IMR-90 (cell line): ENCODE results near the gene CAPRIN1. TPM values are rescaled to one million over a fixed set of nuclear protein-coding genes. Genes with fewer than 3 reads are reported as not detected.
"Not testable (repeated sequence)": the region's sequence is repeated elsewhere in the genome, so short reads cannot be mapped to it uniquely, and the experiment has no call there.

ENCODE experiments used
- ATAC-seq: fragments of 200-7000 bp; cut with Tn5 transposase; 2 replicates; pipeline ENCODE4 v1.9.1; 2020; ENCODE audit warnings: low read depth, mild to moderate bottlenecking, moderate library complexity
- BruUV-seq: library from RNA; stranded (reverse); fragments of 400-500 nt; replicated peaks from 2 replicates; lab custom pipeline; 2021; lab: Mats Ljungman, UMichigan
- CTCF ChIA-PET: fragments of 300-600 bp; formaldehyde crosslinking; extraction: SDS; loops from one replicate; lab custom pipeline; 2021; ENCODE audit warnings: antibody characterized with exemption; lab: Yijun Ruan, JAX
- POLR2A ChIA-PET: fragments of 300-600 bp; sonication (Branson Sonifier 250); formaldehyde crosslinking; loops from one replicate; lab custom pipeline; 2022; ENCODE audit warnings: antibody characterized with exemption; ENCODE audit not compliant: unreplicated experiment; lab: Charles Lee
- DNase-seq: peaks from one replicate; pipeline ENCODE4 v3.0.0; 2013
- H2AFZ ChIP-seq: replicated peaks from 2 replicates; pipeline ENCODE3; 2013; ENCODE audit warnings: low read length, mild to moderate bottlenecking; ENCODE audit not compliant: poor library complexity
- H2AK5ac ChIP-seq: 2 replicates; pipeline ENCODE4 v1.6.1; 2013; ENCODE audit warnings: low read depth, low read length, inconsistent platforms
- H2AK9ac ChIP-seq: replicated peaks from 2 replicates; pipeline ENCODE3; 2013; ENCODE audit warnings: mild to moderate bottlenecking, low read depth, low read length, moderate library complexity; ENCODE audit not compliant: poor library complexity
- H2BK120ac ChIP-seq: 2 replicates; pipeline ENCODE4 v1.6.1; 2013; ENCODE audit warnings: low read depth, low read length, inconsistent platforms
- H2BK15ac ChIP-seq: 3 replicates; pipeline ENCODE4 v1.6.1; 2013; ENCODE audit warnings: low read depth, low read length, inconsistent platforms
- H2BK20ac ChIP-seq: 2 replicates; pipeline ENCODE4 v1.6.1; 2013; ENCODE audit warnings: low read depth, mild to moderate bottlenecking, inconsistent platforms, low read length, moderate library complexity
- H2BK5ac ChIP-seq: 2 replicates; pipeline ENCODE4 v1.6.1; 2013; ENCODE audit warnings: mild to moderate bottlenecking, low read depth, low read length, inconsistent platforms; ENCODE audit not compliant: poor library complexity, severe bottlenecking
- H3K14ac ChIP-seq: replicated peaks from 2 replicates; pipeline ENCODE4 v1.6.1; 2013; ENCODE audit warnings: low read depth, low read length, inconsistent platforms
- H3K18ac ChIP-seq: 2 replicates; pipeline ENCODE4 v1.6.1; 2013; ENCODE audit warnings: low read depth, low read length, control low read depth
- H3K23ac ChIP-seq: 2 replicates; pipeline ENCODE4 v1.6.1; 2013; ENCODE audit warnings: low read depth, low read length, inconsistent platforms
- H3K27ac ChIP-seq: 2 replicates; pipeline ENCODE4 v1.5.1; 2013; ENCODE audit warnings: mild to moderate bottlenecking, control low read depth, low read length; ENCODE audit not compliant: insufficient read depth
- H3K27me3 ChIP-seq: 2 replicates; pipeline ENCODE4 v1.6.1; 2013; ENCODE audit warnings: low read length; ENCODE audit not compliant: control insufficient read depth, insufficient read depth
- H3K36me3 ChIP-seq: 2 replicates; pipeline ENCODE4 v1.6.1; 2013; ENCODE audit warnings: low read length, mixed read lengths; ENCODE audit not compliant: control insufficient read depth, insufficient read depth
- H3K4ac ChIP-seq: 2 replicates; pipeline ENCODE4 v1.6.1; 2013; ENCODE audit warnings: low read depth, low read length, inconsistent platforms
- H3K4me1 ChIP-seq: 2 replicates; pipeline ENCODE4 v1.6.1; 2013; ENCODE audit warnings: low read length, mixed read lengths; ENCODE audit not compliant: control insufficient read depth, insufficient read depth
- H3K4me2 ChIP-seq: 2 replicates; pipeline ENCODE4 v1.6.1; 2013; ENCODE audit warnings: low read depth, mild to moderate bottlenecking, control low read depth, low read length, moderate library complexity
- H3K4me3 ChIP-seq: 2 replicates; pipeline ENCODE4 v1.5.1; 2013; ENCODE audit warnings: low read depth, mild to moderate bottlenecking, control low read depth, low read length, moderate library complexity; ENCODE audit not compliant: insufficient read depth
- H3K56ac ChIP-seq: 2 replicates; pipeline ENCODE4 v1.6.1; 2013; ENCODE audit warnings: low read length, inconsistent platforms; ENCODE audit not compliant: insufficient read depth; ENCODE audit errors: extremely low read depth
- H3K79me1 ChIP-seq, 2 experiments: 2 replicates each; pipeline ENCODE4 v1.6.1; 2013; ENCODE audit warnings: low read length in 2 of 2, inconsistent platforms in 1 of 2, low read depth in 1 of 2
- H3K9ac ChIP-seq: 2 replicates; pipeline ENCODE4 v1.6.1; 2013; ENCODE audit warnings: low read depth, low read length, control low read depth
- H3K9me1 ChIP-seq: 2 replicates; pipeline ENCODE4 v1.6.1; 2013; ENCODE audit warnings: low read length, inconsistent platforms; ENCODE audit not compliant: insufficient read depth
- H3K9me3 ChIP-seq: 2 replicates; pipeline ENCODE4 v1.6.1; 2013; ENCODE audit warnings: low read length; ENCODE audit not compliant: control insufficient read depth, insufficient read depth
- H4K20me1 ChIP-seq: 2 replicates; pipeline ENCODE4 v1.6.1; 2013; ENCODE audit warnings: low read length, inconsistent platforms; ENCODE audit not compliant: insufficient read depth
- H4K5ac ChIP-seq: 2 replicates; pipeline ENCODE4 v1.6.1; 2013; ENCODE audit warnings: mild to moderate bottlenecking, low read depth, low read length, control low read depth
- H4K8ac ChIP-seq, 2 experiments: 2 replicates each; pipeline ENCODE4 v1.6.1; 2013; ENCODE audit warnings: low read depth in 2 of 2, low read length in 2 of 2, control low read depth in 1 of 2, inconsistent platforms in 1 of 2
- H4K91ac ChIP-seq: 2 replicates; pipeline ENCODE4 v1.6.1; 2013; ENCODE audit warnings: low read depth, low read length, inconsistent platforms; ENCODE audit not compliant: insufficient read depth
- WGBS, 2 experiments: methylation state at CpG; one replicate each; pipeline versions ENCODE4 v1.1.5 to v1.1.7; 2013; ENCODE audit warnings: missing lambda C conversion rate in 2 of 2; ENCODE audit not compliant: insufficient read length in 1 of 2; ENCODE audit errors: extremely low coverage in 2 of 2; 5-methylcytosine and 5-hydroxymethylcytosine counted together
- dilution Hi-C: fragments of 300-500 bp; cut with HindIII; formaldehyde crosslinking; loops from one replicate; pipeline ENCODE4 v1.14.3; 2018; ENCODE audit warnings: low sequenced_read_pairs; ENCODE audit not compliant: unreplicated experiment
- in situ Hi-C: fragments of 300-500 bp; cut with MboI; formaldehyde crosslinking; loops from 3 replicates; pipeline ENCODE4 v1.14.3; 2019; ENCODE audit warnings: low sequenced_read_pairs, inconsistent platforms, mixed read lengths
- intact Hi-C: fragments of 100-400 bp; cut with micrococcal nuclease; formaldehyde crosslinking; loops from 2 replicates; pipeline ENCODE4 v1.10.0; 2022
- polyA plus RNA-seq, 3 experiments: library from polyadenylated mRNA; depleted of rRNA; stranded (reverse); fragments of >200 nt; gene quantifications; 2 replicates each; pipeline ENCODE4 v1.2.3, GENCODE V29; 2012; ENCODE audit warnings: low replicate concordance in 1 of 3
- total RNA-seq: library from RNA; depleted of rRNA; stranded (reverse); fragments of >200 nt; gene quantifications from 2 replicates; pipeline ENCODE4 v1.2.3, GENCODE V29; 2012

Gene CAPRIN1
- total and polyA plus RNA-seq, 2 of the 4 experiments (the other 2 are of a cell fraction), result 127 to 253 TPM

- BruUV-seq, H3K4me1 ChIP-seq, H2AK9ac ChIP-seq, H3K27me3 ChIP-seq, H4K91ac ChIP-seq, H2BK15ac ChIP-seq, H3K9ac ChIP-seq, H2AFZ ChIP-seq, dilution Hi-C loops, H3K4me3 ChIP-seq, H3K4me2 ChIP-seq, H2AK5ac ChIP-seq, H3K27ac ChIP-seq, ATAC-seq, H3K9me3 ChIP-seq, H3K14ac ChIP-seq, H3K4ac ChIP-seq, H4K5ac ChIP-seq, H4K8ac ChIP-seq, H2BK5ac ChIP-seq, H2BK20ac ChIP-seq, H3K23ac ChIP-seq, H2BK120ac ChIP-seq, H3K56ac ChIP-seq, H3K18ac ChIP-seq: not testable (repeated sequence)
- Histone ChIP-seq H4K20me1 (peaks cover 96% of the 10 kb centered on the region), H3K79me1 (peaks cover 8 to 31% of the 10 kb centered on the region in 2 experiments; a peak in 3 of 4 replicates), H3K36me3 (peaks cover 13% of the 10 kb centered on the region), H3K9me1 (peaks cover 11% of the 10 kb centered on the region)
- peak; percentile 12 for DNase-seq
- WGBS, 2 experiments, result no CpG with 5 or more reads among the region's 8 CpGs
- in situ Hi-C loops, result loop anchor here (10.0 kb wide), 1 partner anchor 62 kb away; no protein-coding TSS in a partner anchor
- intact Hi-C loops, result loop anchor here (5.0 kb wide), 1 partner anchor 36 kb away; no protein-coding TSS in a partner anchor
- ChIA-PET POLR2A (interaction anchor here (0.6 kb wide), 1 partner anchor 25 kb away, joined by 4 read pairs; no protein-coding TSS in a partner anchor), CTCF (interaction anchor here (0.6 kb wide), 1 partner anchor 329 kb away, joined by 8 read pairs; no protein-coding TSS in a partner anchor)
Observed at GRCh38 chr11:34066766-34067165, 15.2 kb downstream of the CAPRIN1 start.
